Stimulated activated CD8-positive, alpha-beta memory T cell treated with anti-CD3 and anti-CD28 coated beads, Interleukin-12 subunit alpha, Interleukin-12 subunit beta, amount 100 ng/mL, for 4 hours (primary cell): ENCODE measurements around the gene ZEB1.
"Not testable (repeated sequence)": the region's sequence is repeated elsewhere in the genome, so short reads cannot be mapped to it uniquely, and the experiment has no call there.

Source experiments
- DNase-seq: peaks from one replicate; pipeline ENCODE4 v3.0.0-alpha.2; 2020; ENCODE audit warnings: low read depth

The ZEB1 gene

GRCh38 chr10:31319602-31320549 is 860 bp downstream of the ZEB1 start:
- peak; percentile 32 for DNase-seq

GRCh38 chr10:31320550-31321211 is 1.7 kb downstream of the ZEB1 start:
- DNase-seq, result no peak

GRCh38 chr10:31321396-31321941 is 2.5 kb downstream of the ZEB1 start:
- DNase-seq, result no peak

- no peak for DNase-seq
Observed at GRCh38 chr10:31322647-31323046, 3.6 kb downstream of the ZEB1 start.

- no peak for DNase-seq
Observed at GRCh38 chr10:31340343-31340742, 21.3 kb downstream of the ZEB1 start.

- no peak for DNase-seq
Observed at GRCh38 chr10:31341552-31341951, 22.5 kb downstream of the ZEB1 start.

- no peak for DNase-seq
Observed at GRCh38 chr10:31343009-31343408, 24.0 kb downstream of the ZEB1 start.

- DNase-seq, result no peak
Observed at GRCh38 chr10:31343551-31343950, 24.5 kb downstream of the ZEB1 start.

- DNase-seq, result no peak
Observed at GRCh38 chr10:31345886-31346285, 26.9 kb downstream of the ZEB1 start.

- DNase-seq, result no peak
Observed at GRCh38 chr10:31346953-31347352, 27.9 kb downstream of the ZEB1 start.

- no peak for DNase-seq
Observed at GRCh38 chr10:31347705-31348104, 28.7 kb downstream of the ZEB1 start.

- no peak for DNase-seq
Observed at GRCh38 chr10:31350891-31351290, 31.9 kb downstream of the ZEB1 start.

- no peak for DNase-seq
Observed at GRCh38 chr10:31352436-31353226, 33.6 kb downstream of the ZEB1 start.

GRCh38 chr10:31353574-31353973 is 34.6 kb downstream of the ZEB1 start:
- no peak for DNase-seq

GRCh38 chr10:31358688-31359330 is 39.8 kb downstream of the ZEB1 start:
- no peak for DNase-seq

- no peak for DNase-seq
Observed at GRCh38 chr10:31359979-31360378, 41.0 kb downstream of the ZEB1 start.

- not testable (repeated sequence) for DNase-seq
Observed at GRCh38 chr10:31361475-31361874, 42.5 kb downstream of the ZEB1 start.

GRCh38 chr10:31362023-31362641 is 43.1 kb downstream of the ZEB1 start:
- no peak for DNase-seq

- not testable (repeated sequence) for DNase-seq
Observed at GRCh38 chr10:31363696-31364095, 44.7 kb downstream of the ZEB1 start.

- not testable (repeated sequence) for DNase-seq
Observed at GRCh38 chr10:31364238-31364637, 45.2 kb downstream of the ZEB1 start.

GRCh38 chr10:31366703-31367102 is 47.7 kb downstream of the ZEB1 start:
- no peak for DNase-seq
